SIG-M5 (cell line): ENCODE measurements around the gene OR5B21.

ENCODE experiments used
- DNase-seq: peaks from one replicate; lab custom pipeline; 2025; lab: John Stamatoyannopoulos, UW

Gene OR5B21

GRCh38 chr11:58508005-58508404, at the start of gene OR5B21:
TSS of gene OR5B21 (minus strand) at chr11:58508105. CDS start at chr11:58508105, 0 bp downstream.
- no peak for DNase-seq

GRCh38 chr11:58549644-58550043, 41.7 kb upstream of the OR5B21 start:
- no peak for DNase-seq

- DNase-seq: no peak
These were observed 38.9 kb upstream of the OR5B21 start for GRCh38 chr11:58546841-58547240.

- DNase-seq: no peak
These were observed 24.0 kb upstream of the OR5B21 start for GRCh38 chr11:58531865-58532341.

GRCh38 chr11:58530236-58530635, 22.3 kb upstream of the OR5B21 start:
- no peak for DNase-seq

GRCh38 chr11:58527429-58527828, 19.5 kb upstream of the OR5B21 start:
- DNase-seq: no peak

GRCh38 chr11:58526721-58527120, 18.8 kb upstream of the OR5B21 start:
- DNase-seq: no peak

GRCh38 chr11:58525037-58525614, 17.2 kb upstream of the OR5B21 start:
- DNase-seq: peak; percentile 53

GRCh38 chr11:58524232-58525036, 16.5 kb upstream of the OR5B21 start:
- peak; percentile 14 for DNase-seq

GRCh38 chr11:58513747-58514367, 6.0 kb upstream of the OR5B21 start:
- DNase-seq: no peak

GRCh38 chr11:58511636-58512035, 3.7 kb upstream of the OR5B21 start:
- no peak for DNase-seq

- no peak for DNase-seq
These were observed 1.8 kb upstream of the OR5B21 start for GRCh38 chr11:58509748-58510147.

GRCh38 chr11:58508814-58509213, 909 bp upstream of the OR5B21 start:
- DNase-seq: no peak

GRCh38 chr11:58507355-58507754, 550 bp downstream of the OR5B21 start:
- no peak for DNase-seq

- DNase-seq: no peak
These were observed 970 bp downstream of the OR5B21 start for GRCh38 chr11:58506935-58507334.

- no peak for DNase-seq
These were observed 2.1 kb downstream of the OR5B21 start for GRCh38 chr11:58505849-58506248.

- DNase-seq: no peak
These were observed 3.7 kb downstream of the OR5B21 start for GRCh38 chr11:58504232-58504631.

- no peak for DNase-seq
These were observed 4.5 kb downstream of the OR5B21 start for GRCh38 chr11:58503361-58503856.

- DNase-seq: no peak
These were observed 5.9 kb downstream of the OR5B21 start for GRCh38 chr11:58502004-58502403.

- DNase-seq: no peak
These were observed 9.4 kb downstream of the OR5B21 start for GRCh38 chr11:58498464-58498863.

- no peak for DNase-seq
These were observed 10.0 kb downstream of the OR5B21 start for GRCh38 chr11:58497951-58498350.

- DNase-seq: no peak
These were observed 12.0 kb downstream of the OR5B21 start for GRCh38 chr11:58495906-58496305.

GRCh38 chr11:58494101-58494500, 13.8 kb downstream of the OR5B21 start:
- no peak for DNase-seq
